ENCODE results near the gene ZBTB3. TPM values are rescaled to one million over a fixed set of nuclear protein-coding genes. Genes with fewer than 3 reads are reported as not detected.

The ZBTB3 gene
- total and polyA plus RNA-seq, 2 donors (not counting 3 experiments of a cell fraction or from before 2014, with no cell fraction given) = 3.7 to 6.9 TPM

- H3K27me3 ChIP-seq (ENCODE audit: control insufficient read depth in 2 of 2, insufficient read depth in 2 of 2, low read length in 2 of 2) = no peaks in the 10 kb centered on the region
Observed at GRCh38 chr11:62709247-62710000, 44.5 kb downstream of the ZBTB3 start.

GRCh38 chr11:62708793-62709192, 45.2 kb downstream of the ZBTB3 start:
- peak overlapping the region; percentile 50 for H2AFZ ChIP-seq (ENCODE audit: low read depth, low read length)

More at GRCh38 chr11:62709247-62710000, 44.5 kb downstream of the ZBTB3 start:
- peak; percentile 98 for DNase-seq (ENCODE audit: low read depth, low spot score)
- H3K79me2 ChIP-seq (ENCODE audit: control insufficient read depth, insufficient read depth, low read length) = no peaks in the 10 kb centered on the region
- peak overlapping the region; percentile 85 for H3K4me2 ChIP-seq (ENCODE audit: insufficient read depth, low read length)
- no peaks in the 10 kb centered on the region for H3K9me1 ChIP-seq (replicated peaks; ENCODE audit: control insufficient read depth, extremely low read depth, insufficient read depth, low read length)
- no peak for TF ChIP-seq GATA2 (IDR thresholded peaks at IDR 0.05; ENCODE audit: insufficient read depth, insufficient read length, low read depth, low read length)
- no peak for TF ChIP-seq FOS (IDR thresholded peaks at IDR 0.05; ENCODE audit: borderline replicate concordance, insufficient read depth, low read length)
- TF ChIP-seq POLR2AphosphoS5 (IDR thresholded peaks at IDR 0.05; ENCODE audit: insufficient read depth, low read depth, low read length) = peak; percentile 98
- TF ChIP-seq POLR2A (IDR thresholded peaks at IDR 0.05; ENCODE audit: low read depth, low read length) = peak; percentile 91
- H3K27ac ChIP-seq (ENCODE audit: insufficient read depth, low read depth, low read length) = peak overlapping the region; percentile 73
- peak; percentile 99 for FAIRE-seq
- POLR2A ChIA-PET = interaction anchor here (0.5 to 2.8 kb wide), 5 partner anchors 18 to 255 kb away, joined by 3 to 8 read pairs (median 5); partner anchors contain the start of genes C11orf98, CSKMT and HNRNPUL2
- H3K36me3 ChIP-seq (ENCODE audit: control insufficient read depth in 2 of 2, extremely low read depth in 1 of 2, insufficient read depth in 2 of 2, low read length in 2 of 2) = peaks cover 12 to 13% of the 10 kb centered on the region in 2 experiments
- H3K4me3 ChIP-seq (replicated peaks in 1 of 3; ENCODE audit: insufficient read depth in 1 of 3, low read depth in 1 of 3, low read length in 3 of 3) = peak overlapping the region; percentile 22 to 68 (median 58)
- CTCF ChIA-PET = interaction anchor here (1.0 to 1.7 kb wide), 6 partner anchors 18 to 172 kb away, joined by 3 to 7 read pairs (median 4); partner anchors contain the start of genes C11orf98, CSKMT, HNRNPUL2 and SLC3A2
- H2AFZ ChIP-seq (ENCODE audit: low read depth, low read length) = peak overlapping the region; percentile 88
- peak overlapping the region; percentile 78 for H3K9ac ChIP-seq (replicated peaks; ENCODE audit: extremely low read depth, insufficient read depth, low read length)
- intact Hi-C loops (cut with micrococcal nuclease) = loop anchor here (1.0 to 5.0 kb wide), 3 partner anchors 18 to 57 kb away; partner anchors contain the start of genes C11orf98, CSKMT, HNRNPUL2 and INTS5
- no peaks in the 10 kb centered on the region for H4K20me1 ChIP-seq (replicated peaks; ENCODE audit: control insufficient read depth, extremely low read depth, insufficient read depth, low read length)
- TSS peak; percentile 20 for BruUV-seq (replicated peaks)
- dilution Hi-C loops (cut with MboI; ENCODE audit: extremely low pct_ligation_motif_present, low sequenced_read_pairs) = no loop called here
- no peaks in the 10 kb centered on the region for H3K9me3 ChIP-seq (replicated peaks; ENCODE audit: control insufficient read depth, insufficient read depth, low read length)
- peaks cover 25% of the 10 kb centered on the region for H3K4me1 ChIP-seq (ENCODE audit: control insufficient read depth, extremely low read depth, insufficient read depth, low read length)

More at GRCh38 chr11:62708793-62709192, 45.2 kb downstream of the ZBTB3 start:
- FAIRE-seq (no peak), DNase-seq (ENCODE audit: low read depth, low spot score) (no peak)
- TF ChIP-seq JUN (IDR thresholded peaks at IDR 0.05; ENCODE audit: borderline replicate concordance, insufficient read depth, insufficient read length, low read depth) (no peak), POLR2AphosphoS5 (IDR thresholded peaks at IDR 0.05; ENCODE audit: insufficient read depth, low read depth, low read length) (no peak), EZH2 (IDR thresholded peaks at IDR 0.05; ENCODE audit: borderline replicate concordance, low read depth, low read length, severe bottlenecking) (no peak), FOS (IDR thresholded peaks at IDR 0.05; ENCODE audit: borderline replicate concordance, insufficient read depth, low read length) (no peak), GATA2 (IDR thresholded peaks at IDR 0.05; ENCODE audit: insufficient read depth, insufficient read length, low read depth, low read length) (no peak), CTCF (IDR thresholded peaks at IDR 0.05; ENCODE audit: extremely low read depth in 1 of 2, insufficient read depth in 1 of 2, low read depth in 1 of 2, low read length in 2 of 2) (no peak), MAX (IDR thresholded peaks at IDR 0.05; ENCODE audit: insufficient read depth, insufficient read length) (no peak), POLR2A (IDR thresholded peaks at IDR 0.05; ENCODE audit: low read depth, low read length) (no peak), MYC (IDR thresholded peaks at IDR 0.05; ENCODE audit: low read depth, low read length) (no peak)
- dilution Hi-C loops (cut with MboI; ENCODE audit: extremely low pct_ligation_motif_present, low sequenced_read_pairs) (no loop called here), intact Hi-C loops (cut with micrococcal nuclease) (loop anchor here (1.0 to 5.0 kb wide), 3 partner anchors 19 to 56 kb away; partner anchors contain the start of genes C11orf98, CSKMT, HNRNPUL2 and INTS5)
- Histone ChIP-seq H3K9me1 (replicated peaks; ENCODE audit: control insufficient read depth, extremely low read depth, insufficient read depth, low read length) (no peaks in the 10 kb centered on the region), H4K20me1 (replicated peaks; ENCODE audit: control insufficient read depth, extremely low read depth, insufficient read depth, low read length) (no peaks in the 10 kb centered on the region), H3K9me3 (replicated peaks; ENCODE audit: control insufficient read depth, insufficient read depth, low read length) (no peaks in the 10 kb centered on the region), H3K9ac (replicated peaks; ENCODE audit: extremely low read depth, insufficient read depth, low read length) (peak overlapping the region; percentile 78), H3K4me3 (replicated peaks in 1 of 3; ENCODE audit: insufficient read depth in 1 of 3, low read depth in 1 of 3, low read length in 3 of 3) (peak overlapping the region; percentile 5 to 68 (median 58)), H3K27ac (ENCODE audit: insufficient read depth, low read depth, low read length) (peak overlapping the region; percentile 73), H3K4me2 (ENCODE audit: insufficient read depth, low read length) (peak overlapping the region; percentile 85), H3K36me3 (ENCODE audit: control insufficient read depth in 2 of 2, extremely low read depth in 1 of 2, insufficient read depth in 2 of 2, low read length in 2 of 2) (peaks cover 8 to 13% of the 10 kb centered on the region in 2 experiments), H3K4me1 (ENCODE audit: control insufficient read depth, extremely low read depth, insufficient read depth, low read length) (peaks cover 25% of the 10 kb centered on the region), H3K79me2 (ENCODE audit: control insufficient read depth, insufficient read depth, low read length) (no peaks in the 10 kb centered on the region), H3K27me3 (ENCODE audit: control insufficient read depth in 2 of 2, insufficient read depth in 2 of 2, low read length in 2 of 2) (no peaks in the 10 kb centered on the region)
- no TSS peak for BruUV-seq (replicated peaks)
- CTCF ChIA-PET = interaction anchor here (1.0 to 1.7 kb wide), 6 partner anchors 19 to 172 kb away, joined by 3 to 7 read pairs (median 4); partner anchors contain the start of genes C11orf98, CSKMT, HNRNPUL2 and SLC3A2
- POLR2A ChIA-PET = interaction anchor here (1.0 to 2.8 kb wide), 4 partner anchors 19 to 147 kb away, joined by 5 to 8 read pairs (median 6); partner anchors contain the start of genes C11orf98, CSKMT and HNRNPUL2
